ENCODE data around the gene DLK1.

DNA sequence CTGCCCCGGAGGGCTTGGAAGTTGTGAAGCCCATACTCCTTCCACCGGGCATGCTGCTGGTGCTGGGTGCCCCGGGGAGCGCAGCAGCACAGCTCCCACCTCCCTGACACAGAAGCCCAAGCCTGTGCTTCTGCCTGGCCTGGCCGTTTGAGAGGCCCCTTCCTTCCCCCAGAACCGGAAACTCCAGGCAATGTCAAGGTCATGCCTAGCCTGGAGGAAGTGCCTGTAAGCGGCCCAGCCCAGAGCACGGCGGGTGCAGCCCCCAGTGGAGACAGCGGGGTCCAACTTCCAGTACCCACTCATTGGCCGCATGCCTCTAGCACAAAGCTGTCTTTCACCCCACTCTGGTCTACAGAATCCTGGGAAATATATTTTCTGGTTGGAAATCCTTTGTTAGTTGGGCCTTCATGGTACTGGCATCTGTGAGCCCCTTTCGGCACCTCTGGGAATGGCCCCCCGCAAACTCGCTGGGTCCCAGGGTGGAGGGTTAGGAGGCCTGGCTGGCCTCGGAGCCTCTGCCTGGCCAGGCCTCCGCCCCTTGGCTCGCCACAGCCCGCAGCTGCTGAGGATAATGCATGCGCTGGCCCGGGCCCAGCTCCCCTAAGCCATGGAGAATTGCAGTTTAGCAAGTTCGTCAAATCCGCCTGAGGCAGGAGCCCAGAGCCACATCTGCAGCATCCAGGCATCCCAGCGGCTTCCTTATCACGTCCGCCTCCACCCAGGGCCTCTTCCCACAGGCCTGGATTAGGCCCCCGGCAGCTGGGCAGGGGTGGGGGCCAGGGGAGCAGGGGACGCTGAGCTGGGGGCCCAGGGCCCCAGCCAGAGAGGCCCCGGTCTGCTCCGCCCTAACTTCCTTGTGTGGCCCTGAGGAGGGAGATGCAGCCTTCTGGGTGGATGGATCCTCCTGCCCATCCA is 48.9 kb upstream of the DLK1 start:
- TF ChIP-seq POLR2AphosphoS5 (IDR thresholded peaks at IDR 0.05; ENCODE audit: borderline replicate concordance, low read depth, low read length) (no peak; the same call in 1 of the 2 replicates), EZH2 (IDR thresholded peaks at IDR 0.05) (no peak), FOXP2 (optimal IDR thresholded peaks at IDR 0.05; ENCODE audit: control extremely low read depth, extremely low read length, insufficient read depth) (peak; percentile 75)

Data from SK-N-MC (cell line).